GM18870 (cell line): Measurements from ENCODE around the gene USP2.
"Not testable (repeated sequence)": the region's sequence is repeated elsewhere in the genome, so short reads cannot be mapped to it uniquely, and the experiment has no call there.

Source experiments
- ATAC-seq: cut with Tn5 transposase; IDR thresholded peaks from one replicate; pipeline ENCODE4 v1.9.1; 2021; ENCODE audit warnings: moderate library complexity; ENCODE audit not compliant: unreplicated experiment

The USP2 gene

GRCh38 chr11:119414734-119415133 lies 33.2 kb upstream of the USP2 start:
- no peak for ATAC-seq

- no peak for ATAC-seq
Observed at GRCh38 chr11:119414321-119414720, 32.8 kb upstream of the USP2 start.

- ATAC-seq, result no peak
Observed at GRCh38 chr11:119412072-119412471, 30.6 kb upstream of the USP2 start.

GRCh38 chr11:119410501-119410900 lies 29.0 kb upstream of the USP2 start:
- no peak for ATAC-seq

GRCh38 chr11:119409731-119410130 lies 28.2 kb upstream of the USP2 start:
- ATAC-seq, result no peak

- no peak for ATAC-seq
Observed at GRCh38 chr11:119406005-119406404, 24.5 kb upstream of the USP2 start.

GRCh38 chr11:119405448-119405847 lies 24.0 kb upstream of the USP2 start:
- ATAC-seq, result not testable (repeated sequence)

GRCh38 chr11:119404872-119405271 lies 23.4 kb upstream of the USP2 start:
- ATAC-seq, result no peak

GRCh38 chr11:119403021-119403420 lies 21.5 kb upstream of the USP2 start:
- no peak for ATAC-seq

- ATAC-seq, result no peak
Observed at GRCh38 chr11:119402470-119402869, 21.0 kb upstream of the USP2 start.

GRCh38 chr11:119400860-119401259 lies 19.4 kb upstream of the USP2 start:
- no peak for ATAC-seq

- ATAC-seq, result no peak
Observed at GRCh38 chr11:119397740-119398139, 16.2 kb upstream of the USP2 start.

GRCh38 chr11:119396835-119397234 lies 15.3 kb upstream of the USP2 start:
- ATAC-seq, result no peak

GRCh38 chr11:119391275-119391674 lies 9.8 kb upstream of the USP2 start:
- no peak for ATAC-seq

GRCh38 chr11:119389611-119390254 lies 8.2 kb upstream of the USP2 start:
- no peak for ATAC-seq

GRCh38 chr11:119388103-119388502 lies 6.6 kb upstream of the USP2 start:
- ATAC-seq, result no peak

GRCh38 chr11:119384332-119384731 lies 2.8 kb upstream of the USP2 start:
- ATAC-seq, result no peak

GRCh38 chr11:119382513-119382912 lies 1.0 kb upstream of the USP2 start:
- ATAC-seq, result not testable (repeated sequence)

GRCh38 chr11:119382101-119382500 lies 611 bp upstream of the USP2 start:
- no peak for ATAC-seq

- no peak for ATAC-seq
Observed at GRCh38 chr11:119380827-119381180, 686 bp downstream of the USP2 start.

GRCh38 chr11:119380160-119380826 lies 1.2 kb downstream of the USP2 start:
- ATAC-seq, result no peak

- ATAC-seq, result no peak
Observed at GRCh38 chr11:119378851-119379465, 2.5 kb downstream of the USP2 start.
